Stimulated activated CD4-positive, alpha-beta T cell treated with anti-CD3 and anti-CD28 coated beads, TNF-alpha, amount 100 ng/mL, for 4 hours (primary cell): Measurements from ENCODE around the gene CCL2.

Experiments
- DNase-seq, 3 experiments: peaks; one replicate each; pipeline ENCODE4 v3.0.0-alpha.2; 2020; ENCODE audit warnings: low read depth in 3 of 3

The CCL2 gene

DNA sequence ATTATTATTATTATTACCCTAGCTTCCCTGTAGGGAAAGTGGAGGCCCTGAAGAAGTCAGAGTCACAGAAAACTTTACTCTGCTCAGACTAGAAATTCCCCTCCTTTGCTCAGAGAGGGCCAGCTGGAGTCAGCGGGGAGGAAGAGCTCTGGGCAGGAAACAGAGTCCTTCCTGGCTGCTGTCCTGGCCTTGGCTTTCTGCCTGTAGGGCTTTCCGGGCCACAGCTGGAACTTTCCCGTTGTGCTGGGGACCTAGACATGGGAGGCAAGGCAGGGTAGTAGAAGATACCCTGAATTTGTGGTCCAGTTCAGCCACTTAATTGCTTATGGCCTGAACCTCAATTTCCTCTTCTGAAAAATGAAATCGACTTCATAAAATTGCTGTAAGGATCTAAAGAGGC lies 14.0 kb upstream of the CCL2 start:
- no peak for DNase-seq

DNA sequence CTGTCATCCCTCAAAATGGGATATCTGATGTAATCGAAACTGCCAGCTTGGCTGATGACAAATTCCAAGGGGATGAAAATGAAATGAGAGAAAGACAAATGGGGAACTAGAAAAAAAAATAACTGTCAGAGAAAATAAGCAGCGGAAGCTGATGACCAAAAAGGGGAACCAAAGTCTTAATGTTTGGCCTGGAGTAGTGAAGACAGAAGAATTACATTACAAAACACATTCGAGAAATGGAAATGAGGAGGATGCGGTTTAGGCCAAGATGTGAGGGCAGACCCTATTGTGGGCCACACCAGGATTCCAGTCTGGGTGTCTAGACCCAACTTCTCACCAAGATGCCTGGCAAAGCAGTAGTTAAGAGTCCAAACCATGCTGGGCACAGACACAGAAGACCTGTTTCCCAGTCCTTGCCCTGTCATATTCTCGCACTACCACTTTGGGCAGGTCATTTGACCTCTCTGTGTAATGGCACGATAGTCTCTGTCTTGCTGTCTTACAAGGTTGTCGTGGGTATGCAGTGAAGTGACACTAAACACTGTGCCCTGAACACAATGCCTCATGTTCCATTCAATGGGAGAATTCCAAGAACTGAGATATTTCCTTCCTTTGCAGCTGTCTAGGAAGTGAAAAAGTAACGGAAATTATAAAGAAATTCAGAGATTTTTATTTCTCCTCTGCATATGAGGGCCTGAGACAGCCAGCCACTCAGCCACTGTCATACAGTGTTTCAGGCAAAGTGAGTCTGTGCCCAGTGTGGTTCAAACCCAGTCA lies 12.3 kb upstream of the CCL2 start:
- DNase-seq = no peak

DNA sequence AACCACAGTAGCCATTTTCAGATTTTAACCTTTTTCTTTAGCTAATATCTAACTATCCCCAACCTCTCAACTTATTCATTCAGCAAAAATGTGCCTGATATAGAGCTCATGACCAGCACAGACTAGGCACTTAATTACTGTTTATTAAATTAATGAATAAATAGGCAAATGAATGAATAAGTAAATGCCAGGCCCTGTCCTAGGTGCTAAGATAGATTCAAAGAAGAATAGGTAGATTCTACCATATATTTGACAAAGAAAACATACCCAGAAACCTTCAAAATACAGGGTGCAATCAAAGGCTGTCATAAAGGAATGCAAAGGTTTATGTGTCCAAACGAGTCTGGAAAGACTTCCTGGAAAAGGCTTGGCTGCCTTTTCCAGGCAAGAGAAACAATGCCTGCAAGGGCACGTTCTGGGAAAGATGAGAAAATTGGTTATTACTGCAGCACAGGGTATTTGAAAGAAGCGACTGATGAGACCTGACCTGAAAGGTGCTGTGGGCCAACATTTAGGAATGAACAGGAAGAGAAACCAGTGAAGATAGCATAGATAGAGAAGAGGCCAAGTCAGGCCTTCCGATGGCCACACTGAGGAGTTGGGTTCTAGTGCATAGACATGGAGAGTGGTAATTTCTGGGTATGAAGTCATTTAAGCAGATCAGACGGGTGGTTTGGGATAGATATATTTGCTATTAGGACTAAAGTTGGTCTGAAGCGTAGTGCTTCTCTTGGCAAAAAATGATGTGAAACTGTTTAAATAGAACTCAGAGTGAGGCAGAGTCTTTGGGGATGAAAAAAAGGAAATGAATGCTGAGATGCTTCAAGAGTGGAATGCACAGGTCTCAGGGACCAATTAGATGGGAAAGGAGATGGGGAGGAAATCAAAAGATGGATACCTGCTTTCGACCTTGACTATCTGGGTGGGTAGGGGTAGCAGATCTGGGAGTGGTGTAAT lies 11.4 kb upstream of the CCL2 start:
- DNase-seq = no peak

DNA sequence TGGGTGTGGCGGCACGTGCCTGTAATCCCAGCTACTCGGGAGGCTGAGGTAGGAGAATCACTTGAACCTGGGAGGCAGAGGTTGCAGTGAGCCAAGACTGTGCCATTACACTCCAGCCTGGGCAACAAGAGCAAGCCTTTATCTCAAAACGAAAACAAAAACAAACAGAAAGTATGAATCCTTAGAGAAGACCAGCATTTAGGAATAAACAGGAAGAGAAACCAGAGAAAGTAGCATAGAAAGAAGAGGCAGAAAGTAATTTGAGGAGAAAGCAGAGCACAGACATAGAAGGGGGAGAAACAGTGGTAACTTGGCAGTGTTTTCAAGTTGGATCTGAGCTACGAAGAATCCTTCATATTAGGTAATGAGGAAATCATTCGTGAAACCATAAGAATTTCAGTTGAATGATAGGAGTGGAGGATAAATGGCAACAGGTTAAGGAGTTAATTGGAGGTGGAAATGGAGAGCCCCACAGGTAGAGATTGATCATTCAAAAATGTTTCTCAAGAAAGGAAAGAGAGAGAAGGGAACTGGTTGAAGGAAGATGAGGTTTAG lies 9.7 kb upstream of the CCL2 start:
- no peak for DNase-seq

DNA sequence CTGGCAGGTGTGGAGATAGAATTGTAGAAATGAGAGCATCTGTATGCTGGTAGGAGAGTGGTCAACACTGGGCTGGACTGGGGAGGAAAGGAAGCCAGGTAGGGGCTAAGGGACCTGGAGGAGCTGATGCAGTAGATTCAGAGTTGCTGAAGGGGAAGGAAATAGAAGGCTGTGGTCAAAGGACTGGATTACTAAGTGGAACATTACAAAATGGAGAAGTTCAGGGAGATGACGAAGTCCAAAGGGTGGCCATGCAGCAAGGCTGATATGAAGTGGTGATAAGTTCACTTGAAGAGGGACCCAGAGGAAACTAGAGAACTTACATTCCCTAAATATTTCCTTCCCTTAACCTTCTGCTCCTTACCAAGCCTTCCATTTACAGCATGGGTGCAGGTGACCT lies 8.6 kb upstream of the CCL2 start:
- DNase-seq = no peak

DNA sequence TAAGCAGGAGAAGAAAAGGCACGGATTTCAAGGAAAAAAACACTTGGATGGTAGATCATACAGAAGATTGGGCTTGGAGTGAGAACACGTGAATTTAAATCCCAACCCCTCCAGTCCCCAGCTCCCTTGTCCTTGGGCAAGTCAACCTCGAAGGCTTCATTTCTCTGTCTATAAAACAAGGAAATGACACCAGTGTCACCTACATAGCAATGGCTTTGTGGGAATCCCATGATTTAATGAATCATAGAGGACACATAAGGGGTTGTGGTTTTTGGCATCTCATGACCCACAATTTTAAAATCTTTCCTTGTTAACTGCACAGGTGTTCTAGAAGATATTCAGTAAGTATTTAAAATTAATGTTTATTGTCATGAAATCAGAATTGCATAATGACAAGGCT lies 8.2 kb upstream of the CCL2 start:
- DNase-seq = no peak

DNA sequence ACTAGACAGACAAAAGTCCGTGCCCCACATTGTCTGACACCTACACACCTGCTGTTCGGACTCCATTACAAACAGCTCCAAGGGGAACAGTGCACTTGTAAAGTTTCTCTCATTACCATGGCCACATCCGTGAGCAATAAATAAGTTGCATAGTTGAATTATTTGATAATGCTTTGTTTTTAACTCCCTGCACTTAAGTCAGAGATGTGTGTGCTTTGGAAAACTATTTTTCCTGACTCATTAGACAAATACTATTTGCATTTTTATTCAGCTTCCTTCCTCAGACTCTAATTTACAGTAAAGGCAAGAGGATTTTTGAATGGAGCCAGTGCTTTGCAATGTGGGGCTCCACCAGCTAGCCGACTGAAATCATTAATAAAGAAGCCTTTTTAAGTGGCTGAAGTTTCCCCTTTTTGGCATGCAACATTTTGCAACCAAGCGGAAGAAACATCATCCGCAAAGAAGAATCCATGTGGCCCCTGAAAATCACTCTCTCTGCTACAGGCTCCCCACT lies 6.5 kb upstream of the CCL2 start:
- DNase-seq = no peak

DNA sequence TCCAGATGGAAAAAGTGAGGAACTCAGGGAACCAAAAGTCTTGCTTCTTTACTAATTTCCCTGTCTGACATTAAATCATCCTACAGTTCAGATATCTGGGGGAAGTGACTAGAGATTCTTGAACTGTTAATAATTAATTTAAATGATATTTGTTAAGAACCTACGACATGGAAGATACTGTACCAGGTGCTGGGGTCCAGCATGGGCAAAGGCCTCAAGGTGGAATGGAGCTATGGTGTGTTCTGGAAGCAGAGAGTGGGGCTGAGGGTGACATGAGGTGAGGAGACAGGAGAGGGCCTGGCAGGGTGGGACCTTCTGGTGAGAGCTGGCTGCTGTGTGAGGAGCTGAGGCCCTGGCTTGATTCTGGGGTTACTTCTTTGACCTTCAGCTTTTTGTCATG lies 6.0 kb upstream of the CCL2 start:
- DNase-seq = no peak

DNA sequence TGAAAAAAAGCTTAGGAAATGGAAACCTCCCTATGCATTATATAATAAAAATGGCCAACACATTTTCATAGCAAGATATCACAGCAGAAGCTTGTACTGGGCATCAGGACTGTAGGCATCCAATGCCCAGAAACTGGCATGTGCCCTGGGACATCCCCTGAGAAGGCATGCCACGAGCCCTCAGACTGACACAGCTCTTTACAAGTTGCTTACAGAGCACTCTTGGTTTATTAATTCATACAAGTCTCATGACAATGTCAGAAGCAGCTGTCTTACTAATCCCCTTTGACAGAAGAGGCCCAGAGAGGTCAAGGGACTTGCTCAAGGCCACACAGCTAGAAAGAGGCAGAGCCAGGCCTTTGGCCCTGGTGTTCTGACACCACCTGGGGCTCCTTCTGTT lies 5.6 kb upstream of the CCL2 start:
- DNase-seq = no peak

DNA sequence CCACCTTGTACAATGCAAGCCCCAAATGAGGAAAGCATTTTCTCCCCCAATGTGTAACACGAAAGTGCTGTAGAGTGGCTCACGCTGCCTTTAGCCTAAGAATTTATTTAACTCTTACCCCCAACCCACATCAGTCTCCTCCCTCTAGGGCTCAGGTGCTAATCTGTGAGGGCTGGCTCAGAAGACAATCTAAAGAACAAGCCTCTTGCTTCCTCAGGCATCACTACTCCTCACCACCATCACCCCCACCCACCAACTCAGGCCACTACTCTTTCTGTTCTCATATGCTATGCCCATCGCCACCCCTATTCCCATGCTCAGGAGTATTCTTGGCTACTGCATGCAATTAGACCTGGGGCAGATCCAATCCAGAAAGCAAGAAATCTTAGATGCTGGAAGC lies 3.9 kb upstream of the CCL2 start:
- DNase-seq = no peak

DNA sequence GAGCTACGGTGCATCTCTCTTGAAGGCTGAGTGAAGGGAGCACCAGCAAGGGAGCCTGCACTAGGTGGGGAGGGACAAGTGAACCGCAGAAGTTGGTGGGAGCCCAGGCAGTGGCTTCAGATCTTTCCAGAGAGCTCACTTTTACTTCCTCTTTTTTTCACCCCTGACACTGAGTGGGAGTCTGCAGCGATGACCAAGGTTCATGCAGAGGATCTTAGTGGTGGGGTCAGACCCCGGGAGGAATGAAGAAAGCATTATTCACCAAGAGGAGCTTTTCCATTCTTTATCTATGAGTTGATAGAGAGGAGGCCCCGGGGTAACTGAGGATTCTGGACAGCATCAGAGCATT lies 3.0 kb upstream of the CCL2 start:
- no peak for DNase-seq

DNA sequence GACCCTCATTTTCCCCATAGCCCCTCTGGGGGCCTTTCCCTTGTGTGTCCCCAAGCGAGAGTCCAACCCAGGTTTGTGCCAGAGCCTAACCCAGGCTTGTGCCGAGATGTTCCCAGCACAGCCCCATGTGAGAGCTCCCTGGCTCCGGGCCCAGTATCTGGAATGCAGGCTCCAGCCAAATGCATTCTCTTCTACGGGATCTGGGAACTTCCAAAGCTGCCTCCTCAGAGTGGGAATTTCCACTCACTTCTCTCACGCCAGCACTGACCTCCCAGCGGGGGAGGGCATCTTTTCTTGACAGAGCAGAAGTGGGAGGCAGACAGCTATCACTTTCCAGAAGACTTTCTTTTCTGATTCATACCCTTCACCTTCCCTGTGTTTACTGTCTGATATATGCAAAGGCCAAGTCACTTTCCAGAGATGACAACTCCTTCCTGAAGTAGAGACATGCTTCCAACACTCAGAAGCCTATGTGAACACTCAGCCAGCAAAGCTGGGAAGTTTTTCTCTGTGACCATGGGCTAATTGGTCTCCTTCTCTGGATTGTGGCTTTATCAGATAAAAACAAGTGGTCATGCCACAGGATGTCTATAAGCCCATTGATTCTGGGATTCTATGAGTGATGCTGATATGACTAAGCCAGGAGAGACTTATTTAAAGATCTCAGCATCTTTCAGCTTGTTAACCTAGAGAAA lies 2.5 kb upstream of the CCL2 start:
- DNase-seq = no peak

DNA sequence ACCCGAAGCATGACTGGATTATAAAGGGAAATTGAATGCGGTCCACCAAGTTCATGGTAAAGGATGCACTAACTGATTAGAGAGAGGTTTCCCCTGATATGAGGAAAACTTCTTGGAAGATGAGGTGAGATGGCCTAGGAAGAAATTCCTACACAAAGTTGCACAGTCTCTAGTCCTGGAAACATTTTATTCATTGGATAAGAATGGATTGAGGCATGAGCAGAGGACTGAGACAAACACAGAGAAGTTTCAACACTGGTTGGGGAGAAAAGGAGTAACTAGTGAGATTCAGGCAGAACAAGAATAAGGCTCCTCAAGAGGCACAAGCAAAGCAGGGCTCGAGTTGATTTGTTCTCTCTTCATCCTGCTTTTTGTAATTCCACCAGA lies 2.0 kb upstream of the CCL2 start:
- DNase-seq = no peak

DNA sequence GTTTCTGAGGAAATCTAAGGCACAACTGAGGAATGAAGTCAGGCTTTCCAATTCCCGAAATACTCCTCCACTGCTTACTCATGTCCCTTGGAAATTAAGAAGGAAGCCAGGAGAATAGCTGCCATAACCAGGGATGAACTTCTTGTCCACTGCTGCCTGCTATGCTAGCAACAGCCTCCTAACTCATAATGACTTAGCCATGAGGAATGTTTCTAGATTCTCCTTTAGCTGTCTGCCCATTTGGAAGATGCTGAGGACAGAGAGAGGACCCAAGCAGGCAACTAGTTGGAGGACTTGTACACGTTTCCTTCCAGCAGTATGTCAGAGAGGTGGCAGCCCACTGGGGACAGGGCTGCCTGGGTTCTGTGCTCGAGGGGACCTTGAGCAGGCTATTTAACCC lies 939 bp upstream of the CCL2 start:
- DNase-seq = no peak

DNA sequence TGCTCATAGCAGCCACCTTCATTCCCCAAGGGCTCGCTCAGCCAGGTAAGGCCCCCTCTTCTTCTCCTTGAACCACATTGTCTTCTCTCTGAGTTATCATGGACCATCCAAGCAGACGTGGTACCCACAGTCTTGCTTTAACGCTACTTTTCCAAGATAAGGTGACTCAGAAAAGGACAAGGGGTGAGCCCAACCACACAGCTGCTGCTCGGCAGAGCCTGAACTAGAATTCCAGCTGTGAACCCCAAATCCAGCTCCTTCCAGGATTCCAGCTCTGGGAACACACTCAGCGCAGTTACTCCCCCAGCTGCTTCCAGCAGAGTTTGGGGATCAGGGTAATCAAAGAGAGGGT lies 272 bp downstream of the CCL2 start:
- DNase-seq = no peak

DNA sequence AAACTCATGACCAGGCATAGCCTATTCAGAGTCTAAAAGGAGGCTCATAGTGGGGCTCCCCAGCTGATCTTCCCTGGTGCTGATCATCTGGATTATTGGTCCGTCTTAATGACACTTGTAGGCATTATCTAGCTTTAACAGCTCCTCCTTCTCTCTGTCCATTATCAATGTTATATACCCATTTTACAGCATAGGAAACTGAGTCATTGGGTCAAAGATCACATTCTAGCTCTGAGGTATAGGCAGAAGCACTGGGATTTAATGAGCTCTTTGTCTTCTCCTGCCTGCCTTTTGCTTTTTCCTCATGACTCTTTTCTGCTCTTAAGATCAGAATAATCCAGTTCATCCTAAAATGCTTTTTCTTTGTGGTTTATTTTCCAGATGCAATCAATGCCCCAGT lies 756 bp downstream of the CCL2 start:
- DNase-seq = no peak

DNA sequence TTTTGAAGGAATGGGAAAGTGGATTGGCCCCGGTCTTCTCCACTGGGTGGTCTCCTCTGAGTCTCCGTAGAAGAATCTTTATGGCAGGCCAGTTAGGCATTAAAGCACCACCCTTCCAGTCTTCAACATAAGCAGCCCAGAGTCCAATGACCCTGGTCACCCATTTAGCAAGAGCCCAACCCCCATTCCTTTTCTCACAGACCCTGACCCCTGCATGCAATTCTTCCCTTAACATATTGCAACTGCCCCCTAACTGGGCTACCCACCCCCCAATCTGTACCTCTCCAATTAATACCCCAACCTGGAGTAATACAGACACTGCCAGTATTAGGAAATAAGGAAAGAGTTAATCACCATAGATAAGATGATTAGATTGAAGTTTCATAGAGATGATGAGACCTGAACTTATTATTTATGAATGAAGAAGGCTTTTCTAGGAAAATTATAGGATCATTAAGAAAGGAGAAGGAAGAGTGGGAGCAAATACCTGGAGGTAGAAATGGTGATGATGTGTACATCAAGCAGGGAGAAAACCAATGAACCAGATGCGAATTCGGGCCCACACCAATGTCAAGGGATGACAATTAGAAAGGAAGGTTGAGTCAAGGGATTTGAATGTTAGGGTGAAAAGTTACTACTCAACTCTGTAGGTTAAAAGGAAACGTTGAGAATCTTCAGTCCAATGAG lies 2.4 kb downstream of the CCL2 start:
- no peak for DNase-seq

DNA sequence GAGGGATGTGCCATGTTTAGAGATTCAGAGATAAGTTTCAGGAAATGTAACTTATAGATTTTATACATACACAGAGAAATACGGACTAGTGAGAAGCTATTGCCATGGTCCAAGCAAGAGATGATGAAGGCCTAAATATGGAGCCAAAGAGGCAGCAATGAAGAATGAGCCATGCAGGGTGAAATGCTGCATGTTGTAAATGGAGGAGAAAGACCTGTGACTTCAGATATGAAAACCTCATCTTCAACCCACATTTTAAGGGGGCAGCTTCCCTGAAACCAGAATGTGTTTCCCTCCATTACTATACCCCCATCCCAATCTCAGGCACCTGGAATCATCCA lies 2.9 kb downstream of the CCL2 start:
- no peak for DNase-seq

DNA sequence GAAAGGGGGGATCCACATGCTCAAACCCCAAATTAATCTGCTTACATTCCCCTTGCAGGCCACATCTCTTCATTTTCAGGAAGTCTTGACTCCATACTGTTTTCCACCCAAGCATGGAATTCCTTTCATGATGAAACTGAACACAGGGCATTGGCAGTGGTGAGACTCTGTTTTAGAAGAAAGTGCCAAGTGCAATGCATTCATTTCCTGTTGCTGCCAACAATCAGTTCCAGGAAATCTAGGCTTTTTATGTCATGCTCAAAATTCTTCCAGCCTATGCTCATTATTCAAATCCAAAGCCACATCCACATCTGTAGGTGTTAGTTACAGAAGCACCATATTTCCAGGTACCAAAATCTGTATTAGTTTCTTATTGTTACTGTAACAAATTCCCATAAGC lies 4.1 kb downstream of the CCL2 start:
- no peak for DNase-seq

DNA sequence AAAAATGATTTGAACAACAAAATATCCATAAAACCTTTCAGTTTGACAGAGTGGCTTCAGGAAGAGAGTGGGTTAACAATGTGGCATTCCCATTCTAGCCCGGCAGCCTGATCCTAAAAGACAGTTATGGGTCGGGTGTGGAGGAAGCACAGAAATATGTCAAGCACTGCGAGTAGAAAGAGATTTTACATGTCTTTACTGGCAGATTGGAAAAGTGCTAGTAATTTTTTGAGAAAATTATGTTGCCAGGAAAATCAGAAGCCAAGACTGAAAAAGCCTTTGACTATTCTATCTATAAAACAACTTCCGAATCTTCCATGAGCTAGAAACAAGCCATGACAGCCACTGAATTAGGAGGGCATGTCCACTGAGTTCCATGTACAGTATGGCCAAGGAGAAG lies 5.8 kb downstream of the CCL2 start:
- DNase-seq = no peak

DNA sequence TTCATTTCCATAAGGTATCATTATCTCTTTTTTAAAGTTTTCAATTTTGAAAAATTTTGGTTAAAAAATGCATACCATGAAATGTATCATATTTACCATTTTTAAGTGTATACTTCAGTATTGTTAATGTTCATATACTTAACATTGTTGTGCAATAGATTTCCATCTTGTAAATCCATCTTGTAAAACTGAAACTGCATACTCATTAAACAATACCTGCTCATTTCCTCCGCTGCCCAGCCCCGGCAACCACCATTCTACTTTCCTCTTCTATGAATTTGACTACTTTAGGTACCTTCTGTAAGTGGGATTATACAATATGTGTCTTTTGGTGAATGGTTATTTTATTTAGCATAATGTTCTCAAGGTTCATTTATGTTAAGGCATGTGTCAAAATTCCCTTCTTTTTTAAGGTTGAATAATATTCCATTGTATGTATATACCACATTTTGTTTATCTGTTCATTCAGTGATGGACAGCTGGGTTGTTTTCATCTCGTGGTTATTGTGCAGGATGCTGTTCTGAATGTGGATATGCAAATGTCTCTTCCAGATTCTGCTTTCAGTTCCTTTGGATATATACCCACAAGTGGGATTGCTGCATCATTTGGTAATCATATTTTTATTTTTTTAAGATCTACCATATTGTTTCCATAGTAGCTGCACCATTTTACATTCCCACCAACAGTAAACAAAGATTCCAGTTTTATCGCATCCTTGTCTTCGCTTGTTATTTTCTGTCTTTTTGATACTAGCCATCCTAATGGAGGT lies 6.7 kb downstream of the CCL2 start:
- DNase-seq = no peak
